Measurements from ENCODE around the gene TMEM179.

Gene TMEM179

DNA sequence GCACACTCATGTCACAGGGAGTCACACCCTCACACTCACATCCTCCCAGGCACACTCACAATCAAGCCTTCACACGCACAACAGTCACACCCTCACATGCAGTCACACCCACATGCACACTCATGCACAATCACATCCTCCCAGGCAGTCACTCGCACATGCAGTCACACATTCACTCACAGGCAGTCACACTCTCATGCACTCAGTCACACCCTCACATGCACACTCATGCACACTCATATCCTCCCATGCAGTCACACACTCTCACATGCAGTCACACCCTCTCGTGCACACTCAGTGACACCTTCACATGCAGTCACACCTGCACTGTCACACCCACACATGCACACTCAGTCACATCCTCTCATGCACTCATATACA, 12.3 kb downstream of the TMEM179 start:
- H2AFZ ChIP-seq (ENCODE audit: low read length, unreplicated experiment) = no peak overlapping the region
- H3K4me1 ChIP-seq (ENCODE audit: control insufficient read depth, insufficient read depth, low read length, unreplicated experiment) = peaks cover 5% of the 10 kb centered on the region
- no peaks in the 10 kb centered on the region for H3K36me3 ChIP-seq (ENCODE audit: insufficient read depth, low read length)
- no peak overlapping the region for H3K4me3 ChIP-seq (ENCODE audit: low read depth, low read length)
- no peaks in the 10 kb centered on the region; the same call in 1 of the 2 replicates for H3K27me3 ChIP-seq (ENCODE audit: insufficient read depth, low read length)
- H3K79me2 ChIP-seq (ENCODE audit: control insufficient read depth, insufficient read depth, low read length, unreplicated experiment) = no peaks in the 10 kb centered on the region
- H3K27ac ChIP-seq (ENCODE audit: low read depth, low read length) = no peak overlapping the region

DNA sequence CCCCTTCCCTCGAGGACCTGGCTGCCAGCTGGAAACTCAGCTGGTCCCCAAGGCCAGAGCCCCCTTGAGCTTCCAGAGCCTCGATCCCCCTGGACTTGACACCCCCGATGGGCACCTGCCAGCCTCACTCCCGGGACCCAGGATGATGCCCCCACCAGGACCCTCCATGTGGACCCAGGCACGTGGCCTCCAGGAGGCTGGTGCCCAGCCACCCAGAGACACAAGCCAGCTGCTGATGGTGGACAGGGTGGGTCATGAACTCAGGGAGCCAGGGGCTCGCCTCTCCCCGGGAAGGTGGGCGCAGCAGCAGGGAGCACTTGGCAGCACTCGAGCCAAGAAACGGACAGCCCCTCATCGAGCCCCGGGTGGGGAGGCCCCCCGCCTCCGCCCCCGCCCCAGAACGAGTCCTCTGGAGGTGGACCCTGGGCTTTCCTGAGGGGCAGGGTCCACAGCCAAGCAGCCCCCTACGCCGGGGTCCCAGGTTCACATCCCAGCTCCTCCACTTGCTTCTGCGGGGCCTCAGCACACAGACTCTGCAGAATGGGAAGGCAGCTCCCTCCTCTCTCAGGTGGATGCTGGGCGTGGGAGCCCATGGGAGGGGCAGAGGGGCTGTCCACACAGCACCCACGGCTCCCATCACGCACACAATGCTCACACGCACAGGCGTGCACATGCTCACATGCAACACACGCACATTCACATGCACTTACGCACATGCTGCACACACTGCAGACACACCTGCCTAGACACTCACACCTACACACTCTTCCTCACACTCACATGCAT, 12.9 kb downstream of the TMEM179 start:
- H3K27me3 ChIP-seq (ENCODE audit: insufficient read depth, low read length) = no peaks in the 10 kb centered on the region
- no peaks in the 10 kb centered on the region for H3K79me2 ChIP-seq (ENCODE audit: control insufficient read depth, insufficient read depth, low read length, unreplicated experiment)
- no peak overlapping the region for H3K4me3 ChIP-seq (ENCODE audit: low read depth, low read length)
- H3K36me3 ChIP-seq (ENCODE audit: insufficient read depth, low read length) = no peaks in the 10 kb centered on the region
- no peak overlapping the region for H2AFZ ChIP-seq (ENCODE audit: low read length, unreplicated experiment)
- no peak overlapping the region for H3K27ac ChIP-seq (ENCODE audit: low read depth, low read length)
- peaks cover 5% of the 10 kb centered on the region for H3K4me1 ChIP-seq (ENCODE audit: control insufficient read depth, insufficient read depth, low read length, unreplicated experiment)

DNA sequence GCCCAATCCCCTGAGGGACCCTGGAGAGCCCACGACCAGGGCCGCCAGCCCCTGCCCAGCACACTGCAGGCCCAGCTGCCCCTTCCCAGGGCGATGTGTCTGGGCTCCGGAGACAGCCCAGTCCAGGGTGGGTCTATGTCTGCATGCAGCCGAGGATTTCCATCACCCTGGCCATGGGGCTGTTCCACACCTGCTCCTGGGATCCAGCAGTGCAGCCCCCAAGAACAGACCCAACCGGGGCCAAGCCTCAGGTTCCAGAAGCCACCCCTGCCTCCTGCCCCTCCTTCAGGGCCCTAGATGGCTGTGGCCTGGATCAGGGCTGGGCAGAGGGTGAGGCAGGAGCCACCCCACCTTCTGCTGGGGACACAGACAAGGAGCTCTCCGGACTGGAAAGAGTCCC, 13.5 kb downstream of the TMEM179 start:
- no peaks in the 10 kb centered on the region for H3K36me3 ChIP-seq (ENCODE audit: insufficient read depth, low read length)
- peaks cover 4% of the 10 kb centered on the region for H3K27me3 ChIP-seq (ENCODE audit: insufficient read depth, low read length)
- H3K79me2 ChIP-seq (ENCODE audit: control insufficient read depth, insufficient read depth, low read length, unreplicated experiment) = no peaks in the 10 kb centered on the region
- H3K4me3 ChIP-seq (ENCODE audit: low read depth, low read length) = peak overlapping the region; percentile 74; the same call in 1 of the 2 replicates
- H2AFZ ChIP-seq (ENCODE audit: low read length, unreplicated experiment) = peak overlapping the region; percentile 78
- H3K27ac ChIP-seq (ENCODE audit: low read depth, low read length) = no peak overlapping the region
- H3K4me1 ChIP-seq (ENCODE audit: control insufficient read depth, insufficient read depth, low read length, unreplicated experiment) = peaks cover 5% of the 10 kb centered on the region

DNA sequence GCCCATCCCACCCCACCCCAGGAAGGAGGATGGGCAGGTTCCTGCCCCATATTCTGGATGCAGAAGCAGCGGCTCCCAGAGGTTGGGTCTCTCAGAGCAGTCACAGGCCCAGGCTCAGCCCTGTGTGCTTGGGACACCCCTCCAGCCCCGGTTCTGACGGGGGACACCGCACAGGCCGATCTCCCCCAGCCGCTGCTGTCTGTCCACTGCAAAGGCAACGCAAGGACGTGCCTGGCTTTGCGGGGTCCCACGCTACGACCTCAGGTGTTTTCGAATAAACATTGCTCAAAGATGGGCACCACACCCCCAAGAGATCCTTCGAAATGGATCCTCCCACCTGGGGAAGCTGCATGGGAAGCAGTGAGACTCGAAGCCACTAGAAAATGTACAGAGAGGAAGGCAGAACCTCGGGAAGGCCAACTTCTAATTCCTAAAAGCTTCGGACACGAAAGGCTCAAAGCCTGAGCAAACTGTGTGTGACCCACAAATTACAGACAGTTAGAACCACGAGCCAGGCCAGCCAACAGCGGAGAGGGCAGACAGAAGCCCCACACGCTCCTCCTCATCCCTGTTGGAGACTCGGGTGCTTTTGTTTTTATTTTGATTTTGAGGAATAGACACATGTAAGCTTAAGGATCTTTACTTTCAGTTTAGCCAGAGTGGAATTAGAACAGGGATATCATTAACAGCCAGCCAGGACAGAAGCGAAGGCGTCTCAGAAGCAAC, 14.2 kb downstream of the TMEM179 start:
- peaks cover 9% of the 10 kb centered on the region for H3K27me3 ChIP-seq (ENCODE audit: insufficient read depth, low read length)

DNA sequence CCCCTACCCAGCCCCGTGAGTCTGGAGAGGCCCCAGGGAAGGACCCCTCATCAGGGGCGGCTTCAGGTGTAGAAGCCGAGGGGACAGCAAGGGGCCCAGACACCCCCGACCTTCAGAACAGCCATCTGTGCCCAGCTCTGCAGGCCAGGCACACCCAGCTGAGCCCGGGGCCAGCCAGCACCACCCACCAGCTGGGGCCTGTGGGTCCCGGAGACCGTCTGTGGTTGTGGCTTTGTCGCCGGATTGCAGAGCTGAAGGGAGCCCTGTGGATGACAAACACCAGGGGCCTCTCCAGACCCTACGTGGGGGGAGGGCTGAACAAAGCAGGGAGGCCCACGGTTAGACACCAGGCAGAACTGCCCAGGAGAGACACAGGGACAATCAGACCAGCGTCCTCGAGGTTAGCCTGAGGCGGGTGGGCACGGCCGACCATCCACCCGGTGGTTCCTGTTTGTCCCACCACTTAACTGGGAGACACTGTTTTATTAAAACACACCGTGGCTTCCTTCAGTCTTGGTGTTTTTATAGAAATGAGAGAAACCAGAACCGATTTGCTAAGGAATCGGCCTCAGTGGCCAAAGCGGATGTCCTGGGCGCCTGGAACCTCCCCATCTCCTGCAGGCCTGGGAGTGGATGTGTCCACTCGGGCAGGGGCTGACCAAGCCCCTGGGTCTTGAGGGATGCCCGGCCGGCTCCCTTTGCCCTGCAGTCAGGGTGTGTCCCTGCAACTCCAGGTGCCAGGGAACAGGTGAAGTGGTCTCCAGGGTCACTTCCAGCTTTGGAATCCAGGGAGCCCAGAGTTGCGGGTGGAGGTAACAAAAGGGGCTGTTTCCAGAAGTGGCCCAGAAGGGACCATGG, 15.0 kb downstream of the TMEM179 start:
- Histone ChIP-seq H3K4me3 (ENCODE audit: low read depth, low read length) (no peak overlapping the region), H3K4me1 (ENCODE audit: control insufficient read depth, insufficient read depth, low read length, unreplicated experiment) (peaks cover 5% of the 10 kb centered on the region), H3K27me3 (ENCODE audit: insufficient read depth, low read length) (peaks cover 18% of the 10 kb centered on the region), H3K36me3 (ENCODE audit: insufficient read depth, low read length) (no peaks in the 10 kb centered on the region), H3K79me2 (ENCODE audit: control insufficient read depth, insufficient read depth, low read length, unreplicated experiment) (no peaks in the 10 kb centered on the region), H3K27ac (ENCODE audit: low read depth, low read length) (no peak overlapping the region), H2AFZ (ENCODE audit: low read length, unreplicated experiment) (no peak overlapping the region)

More for the DNA sequence above, 14.2 kb downstream of the TMEM179 start:
- H3K27ac ChIP-seq (ENCODE audit: low read depth, low read length) = no peak overlapping the region
- H3K4me3 ChIP-seq (ENCODE audit: low read depth, low read length) = peak overlapping the region; percentile 74
- H3K4me1 ChIP-seq (ENCODE audit: control insufficient read depth, insufficient read depth, low read length, unreplicated experiment) = peaks cover 5% of the 10 kb centered on the region
- H3K79me2 ChIP-seq (ENCODE audit: control insufficient read depth, insufficient read depth, low read length, unreplicated experiment) = no peaks in the 10 kb centered on the region
- peak overlapping the region; percentile 78 for H2AFZ ChIP-seq (ENCODE audit: low read length, unreplicated experiment)
- no peaks in the 10 kb centered on the region for H3K36me3 ChIP-seq (ENCODE audit: insufficient read depth, low read length)

DNA sequence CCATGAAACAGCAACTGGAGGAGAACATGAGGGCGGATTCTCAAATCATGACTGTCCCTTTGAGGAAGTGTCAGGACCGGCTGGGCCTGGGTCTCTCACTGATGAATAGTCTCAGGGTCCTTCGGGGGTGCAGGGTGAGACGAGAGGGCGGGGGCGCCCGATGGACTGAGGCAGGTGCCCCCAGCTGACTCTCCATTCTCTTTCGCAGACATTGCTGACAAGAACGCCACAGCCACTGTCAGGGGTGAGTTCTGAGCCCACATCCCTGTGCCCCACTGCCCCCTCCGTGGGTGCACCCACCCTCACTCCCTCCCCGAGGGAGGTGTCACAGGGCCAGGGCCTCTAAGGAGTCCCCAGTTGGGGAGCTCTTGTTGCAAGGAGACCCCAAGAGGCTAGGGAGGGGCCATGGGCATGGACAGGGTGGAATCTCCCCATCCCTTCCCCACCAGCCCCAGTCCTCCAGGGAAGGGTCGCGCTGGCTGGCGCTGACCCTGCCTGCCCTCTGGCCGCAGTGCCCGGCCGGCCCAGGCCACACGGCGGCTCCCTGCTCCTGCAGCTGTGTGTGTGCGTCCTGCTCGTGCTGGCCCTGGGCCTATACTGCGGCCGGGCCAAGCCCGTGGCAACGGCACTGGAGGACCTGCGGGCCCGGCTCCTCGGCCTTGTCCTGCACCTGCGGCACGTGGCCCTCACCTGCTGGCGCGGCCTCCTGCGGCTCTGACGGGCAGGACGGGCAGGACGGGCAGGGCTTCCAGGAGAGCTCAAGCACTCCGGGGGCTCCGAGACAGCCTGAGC, 16.3 kb downstream of the TMEM179 start:
- no peak overlapping the region for H2AFZ ChIP-seq (ENCODE audit: low read length, unreplicated experiment)
- peaks cover 5% of the 10 kb centered on the region for H3K4me1 ChIP-seq (ENCODE audit: control insufficient read depth, insufficient read depth, low read length, unreplicated experiment)
- no peaks in the 10 kb centered on the region for H3K79me2 ChIP-seq (ENCODE audit: control insufficient read depth, insufficient read depth, low read length, unreplicated experiment)
- no peaks in the 10 kb centered on the region for H3K36me3 ChIP-seq (ENCODE audit: insufficient read depth, low read length)
- no peak overlapping the region for H3K27ac ChIP-seq (ENCODE audit: low read depth, low read length)
- H3K4me3 ChIP-seq (ENCODE audit: low read depth, low read length) = no peak overlapping the region
- peaks cover 30% of the 10 kb centered on the region for H3K27me3 ChIP-seq (ENCODE audit: insufficient read depth, low read length)

DNA sequence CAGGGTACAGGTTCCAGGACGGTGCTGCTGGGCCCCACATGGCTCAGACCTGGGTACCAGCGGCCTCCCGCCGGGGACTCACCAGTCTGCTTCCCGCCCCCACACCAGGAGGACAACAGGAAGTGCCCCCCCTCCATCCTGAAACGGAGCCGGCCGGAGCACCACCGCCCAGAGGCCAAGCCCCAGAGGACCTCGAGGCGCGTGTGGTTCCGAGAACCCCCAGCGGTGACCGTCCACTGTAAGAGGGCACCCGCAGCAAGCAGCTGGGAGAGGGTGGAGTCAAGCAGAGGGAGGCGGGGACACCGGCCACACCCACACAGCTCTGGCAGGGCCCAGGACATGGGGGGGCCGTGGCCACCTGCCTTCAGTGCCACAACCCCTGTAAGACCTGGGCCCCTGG, 16.9 kb downstream of the TMEM179 start:
- Histone ChIP-seq H3K4me1 (ENCODE audit: control insufficient read depth, insufficient read depth, low read length, unreplicated experiment) (peaks cover 5% of the 10 kb centered on the region), H3K4me3 (ENCODE audit: low read depth, low read length) (no peak overlapping the region), H3K79me2 (ENCODE audit: control insufficient read depth, insufficient read depth, low read length, unreplicated experiment) (no peaks in the 10 kb centered on the region), H2AFZ (ENCODE audit: low read length, unreplicated experiment) (no peak overlapping the region), H3K27me3 (ENCODE audit: insufficient read depth, low read length) (peaks cover 36% of the 10 kb centered on the region), H3K27ac (ENCODE audit: low read depth, low read length) (no peak overlapping the region), H3K36me3 (ENCODE audit: insufficient read depth, low read length) (no peaks in the 10 kb centered on the region)

DNA sequence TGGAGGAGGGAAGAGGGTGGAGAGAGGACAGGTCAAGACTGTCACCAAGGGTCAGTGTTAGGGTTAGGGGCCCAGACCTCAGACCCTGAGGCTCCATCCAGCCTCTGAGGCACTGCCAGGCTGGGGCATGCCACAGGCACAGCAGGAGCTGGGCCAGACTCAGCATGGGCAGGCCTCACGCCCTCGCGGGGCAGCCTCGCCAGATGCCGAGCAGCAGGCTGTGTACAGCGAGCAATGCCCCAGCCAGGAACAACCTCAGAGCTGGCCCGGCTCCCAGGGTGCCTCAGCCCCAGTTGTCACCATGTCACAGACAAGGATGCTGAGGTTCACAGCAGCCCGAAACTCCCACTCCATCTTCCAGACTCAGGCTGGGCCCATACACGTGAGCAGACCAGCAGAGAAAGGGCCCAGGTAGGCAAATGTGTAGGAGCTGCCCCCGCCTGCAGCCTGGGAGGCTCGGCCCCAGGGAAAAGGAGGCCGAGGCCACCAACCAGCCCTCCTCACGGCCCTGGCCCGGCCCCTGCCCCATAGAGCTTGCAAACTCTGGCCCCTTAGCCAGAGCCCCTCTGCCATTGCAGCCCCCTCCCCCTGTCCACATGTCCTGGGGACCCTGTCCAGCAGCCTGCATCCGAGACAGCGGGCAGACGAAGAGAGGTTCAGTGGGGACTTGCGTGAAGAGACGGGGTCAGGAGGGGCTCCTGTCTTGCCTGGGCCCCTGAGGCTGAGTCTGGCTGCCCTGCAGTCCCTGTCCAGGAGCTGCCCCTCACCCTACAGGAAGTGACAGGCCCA, 17.5 kb downstream of the TMEM179 start:
- no peaks in the 10 kb centered on the region for H3K79me2 ChIP-seq (ENCODE audit: control insufficient read depth, insufficient read depth, low read length, unreplicated experiment)
- H3K4me1 ChIP-seq (ENCODE audit: control insufficient read depth, insufficient read depth, low read length, unreplicated experiment) = peaks cover 5% of the 10 kb centered on the region
- H2AFZ ChIP-seq (ENCODE audit: low read length, unreplicated experiment) = no peak overlapping the region
- peaks cover 42% of the 10 kb centered on the region for H3K27me3 ChIP-seq (ENCODE audit: insufficient read depth, low read length)
- no peak overlapping the region for H3K4me3 ChIP-seq (ENCODE audit: low read depth, low read length)
- H3K27ac ChIP-seq (ENCODE audit: low read depth, low read length) = no peak overlapping the region
- H3K36me3 ChIP-seq (ENCODE audit: insufficient read depth, low read length) = no peaks in the 10 kb centered on the region

DNA sequence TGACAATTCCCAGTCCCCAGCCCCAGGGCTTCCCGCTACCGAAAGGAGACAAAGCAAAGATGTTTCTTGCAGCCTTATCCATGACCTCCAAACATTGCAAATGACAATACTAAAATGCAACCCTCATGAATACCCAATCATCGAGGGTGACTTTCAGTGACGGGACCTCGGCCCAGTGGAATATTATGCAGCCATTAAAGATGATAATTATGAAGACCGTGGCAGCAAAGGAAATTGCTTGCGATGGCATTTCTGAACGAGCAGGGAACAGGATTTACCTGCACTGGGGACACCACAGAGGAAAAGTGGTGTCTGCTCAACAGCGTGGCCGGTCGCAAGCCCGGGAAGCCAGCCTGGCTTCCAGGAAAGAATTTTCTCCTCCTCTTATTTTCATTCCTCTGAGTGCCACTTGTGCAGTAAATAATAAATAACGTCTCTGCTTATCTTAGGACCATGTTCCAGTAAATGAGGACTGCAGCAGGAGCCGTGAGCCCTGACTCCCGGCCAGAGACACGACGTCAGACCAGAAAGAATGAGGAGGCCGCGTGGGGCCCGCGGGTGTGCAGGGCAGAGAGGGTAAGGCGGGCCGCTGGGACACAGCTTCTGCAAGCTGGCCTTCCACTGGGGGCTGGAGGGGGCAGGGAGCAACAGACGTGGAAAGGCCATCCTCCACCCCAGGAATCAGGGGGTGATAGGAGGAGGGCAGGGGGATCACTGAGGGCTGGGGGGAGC, 18.4 kb downstream of the TMEM179 start:
- no peak overlapping the region for H2AFZ ChIP-seq (ENCODE audit: low read length, unreplicated experiment)
- H3K4me1 ChIP-seq (ENCODE audit: control insufficient read depth, insufficient read depth, low read length, unreplicated experiment) = peaks cover 5% of the 10 kb centered on the region
- no peak overlapping the region for H3K4me3 ChIP-seq (ENCODE audit: low read depth, low read length)
- H3K27ac ChIP-seq (ENCODE audit: low read depth, low read length) = no peak overlapping the region
- H3K79me2 ChIP-seq (ENCODE audit: control insufficient read depth, insufficient read depth, low read length, unreplicated experiment) = no peaks in the 10 kb centered on the region
- H3K36me3 ChIP-seq (ENCODE audit: insufficient read depth, low read length) = no peaks in the 10 kb centered on the region
- H3K27me3 ChIP-seq (ENCODE audit: insufficient read depth, low read length) = peaks cover 50% of the 10 kb centered on the region
